Smooth muscle cell of the umbilical artery (primary cell): Measurements from ENCODE around the gene PDHA1. TPM values are rescaled to one million over a fixed set of nuclear protein-coding genes. Genes with fewer than 3 reads are reported as not detected.

Source experiments
- total RNA-seq: library from RNA; depleted of rRNA; stranded (reverse); fragments of >200 nt; gene quantifications from 2 replicates; pipeline ENCODE4 v1.2.3, GENCODE V29; 2014

Gene PDHA1
- total RNA-seq, result 41.6 and 156 TPM in 2 replicates

GRCh38 chrX:19343535-19344408, at the start of gene PDHA1:
PDHA1 (plus strand) TSS chrX:19343927; CDS start chrX:19344038, 111 bp downstream.

Other genes with a start within 250 kb of the PDHA1 start
- not detected in 2 replicates for gene ADGRG2, start 221.5 kb upstream of the PDHA1 start, total RNA-seq
- gene MAP3K15, start 171.6 kb downstream of the PDHA1 start, total RNA-seq, result under 0.01 and 0.14 TPM in 2 replicates